Measurements from ENCODE around the gene PTPRN2. TPM values are rescaled to one million over a fixed set of nuclear protein-coding genes. Genes with fewer than 3 reads are reported as not detected.

PTPRN2 gene
- total and polyA plus RNA-seq, 2 of the 8 experiments (the other 6 are each of a cell fraction or from before 2014, with no cell fraction given): 2.6 to 4.5 TPM

GRCh38 chr7:157853076-157853788 lies 734.4 kb downstream of the PTPRN2 start:
- no peak for DNase-seq (ENCODE audit: low read depth in 1 of 2, low spot score in 2 of 2)
- no peaks in the 10 kb centered on the region for H3K36me3 ChIP-seq (ENCODE audit: control insufficient read depth in 2 of 4, insufficient read depth in 4 of 4, low read length in 3 of 4)
- CTCF ChIA-PET (ENCODE audit: partially characterized antibody): interaction anchor here (1.4 kb wide), 1 partner anchor 419 kb away, joined by 3 read pairs; no protein-coding TSS in a partner anchor

More at GRCh38 chr7:157853076-157853788, 734.4 kb downstream of the PTPRN2 start:
- Histone ChIP-seq H4K5ac (ENCODE audit: insufficient read length, low read depth, low read length) (no peak overlapping the region), H2BK20ac (ENCODE audit: low read length) (no peak overlapping the region), H4K20me1 (replicated peaks in 1 of 2; ENCODE audit: control insufficient read depth in 1 of 2, insufficient read depth in 2 of 2, low read length in 2 of 2) (no peaks in the 10 kb centered on the region), H3K4me2 (ENCODE audit: insufficient read depth in 1 of 2, low read depth in 2 of 2, low read length in 2 of 2) (no peak overlapping the region), H3K79me1 (ENCODE audit: low read depth, low read length) (no peaks in the 10 kb centered on the region), H3K18ac (ENCODE audit: extremely low read depth, low read length) (no peak overlapping the region; the same call in 1 of the 2 replicates), H4K91ac (replicated peaks; ENCODE audit: insufficient read length, low read length) (no peak overlapping the region), H3K27ac (ENCODE audit: low read depth, low read length) (no peak overlapping the region), H3K23me2 (ENCODE audit: low read depth, low read length) (no peaks in the 10 kb centered on the region), H3K14ac (ENCODE audit: insufficient read length) (no peak overlapping the region), H2AFZ (ENCODE audit: low read length) (no peak overlapping the region), H3K56ac (replicated peaks; ENCODE audit: insufficient read length, low read depth, low read length) (no peak overlapping the region), H3K9ac (replicated peaks in 1 of 4; ENCODE audit: extremely low read depth in 1 of 4, low read depth in 3 of 4, low read length in 3 of 4) (no peak overlapping the region), H3K79me2 (ENCODE audit: control insufficient read depth in 1 of 2, insufficient read depth in 2 of 2, low read length in 2 of 2) (no peaks in the 10 kb centered on the region), H2BK120ac (replicated peaks; ENCODE audit: low read depth, low read length) (no peak overlapping the region), H3K9me3 (ENCODE audit: insufficient read depth in 2 of 2, low read depth in 1 of 2, low read length in 1 of 2) (no peaks in the 10 kb centered on the region), H3K4me3 (ENCODE audit: extremely low read depth in 1 of 4, insufficient read depth in 2 of 4, low read depth in 3 of 4, low read length in 4 of 4) (no peak overlapping the region), H4K8ac (ENCODE audit: extremely low read depth, insufficient read depth, low read length) (no peak overlapping the region; the same call in 1 of the 2 replicates), H2BK5ac (ENCODE audit: low read depth, low read length) (no peak overlapping the region), H2BK15ac (ENCODE audit: low read length) (no peak overlapping the region), H3K23ac (ENCODE audit: insufficient read length) (no peak overlapping the region), H2AK5ac (ENCODE audit: low read depth, low read length) (no peak overlapping the region), H3K4ac (replicated peaks; ENCODE audit: insufficient read length, low read depth, low read length) (peak overlapping the region; percentile 83), H3K4me1 (replicated peaks in 1 of 4; ENCODE audit: control insufficient read depth in 3 of 4, insufficient read depth in 4 of 4, low read length in 3 of 4) (peaks cover 3 to 8% (median 5%) of the 10 kb centered on the region in 4 experiments), H3K27me3 (replicated peaks in 1 of 4; ENCODE audit: control insufficient read depth in 3 of 4, extremely low read depth in 1 of 4, insufficient read depth in 3 of 4, low read length in 3 of 4) (no peaks in the 10 kb centered on the region), H2BK12ac (ENCODE audit: low read depth, low read length) (peak overlapping the region; percentile 43; the same call in 1 of the 2 replicates)
- POLR2A ChIA-PET (ENCODE audit: partially characterized antibody): no interaction called here
- 93% methylated on average over 24 of the region's 26 CpGs; no CpG with 5 or more reads in 1 of the 2 experiments for WGBS, 2 experiments (ENCODE audit: extremely low coverage in 1 of 2, insufficient coverage in 1 of 2, insufficient read length in 1 of 2, insufficient replicate concordance in 2 of 2, low coverage in 1 of 2, low lambda C conversion rate in 2 of 2, missing lambda C conversion rate in 1 of 2)
- no peak for TF ChIP-seq PHF8 (conservative IDR thresholded peaks at IDR 0.05; ENCODE audit: low read depth, low read length)
- TF ChIP-seq TCF12 (IDR thresholded peaks at IDR 0.05; ENCODE audit: low read depth, low read length): no peak
- no peak for TF ChIP-seq POU5F1 (IDR thresholded peaks at IDR 0.05; ENCODE audit: low read depth, low read length)
- TF ChIP-seq CBX5 (IDR thresholded peaks at IDR 0.05; ENCODE audit: low read depth, low read length): no peak
- no peak for TF ChIP-seq CBX8 (IDR thresholded peaks at IDR 0.05; ENCODE audit: borderline replicate concordance, low read depth, low read length)
- no peak for FAIRE-seq

All from H1 (cell line).